GM21390 (cell line): ENCODE measurements around the gene RANBP2.

Source experiments
- ATAC-seq: cut with Tn5 transposase; IDR thresholded peaks from one replicate; pipeline ENCODE4 v1.9.1; 2021; ENCODE audit not compliant: unreplicated experiment

RANBP2 gene

GRCh38 chr2:108834620-108835019 is 115.3 kb downstream of the RANBP2 start:
- ATAC-seq = no peak

- ATAC-seq = no peak
These were observed 115.8 kb downstream of the RANBP2 start for GRCh38 chr2:108835040-108835439.
